ENCODE results near the gene MANF. TPM values are rescaled to one million over a fixed set of nuclear protein-coding genes. Genes with fewer than 3 reads are reported as not detected.

The MANF gene
- total RNA-seq (10 to 100 TPM; 36.4 to 71.9 (median 56.7) TPM), total RNA-seq (25.0 to 132 (median 39.8) reads per million in 29 experiments)
- total RNA-seq (2013) = 48.6 TPM

DNA sequence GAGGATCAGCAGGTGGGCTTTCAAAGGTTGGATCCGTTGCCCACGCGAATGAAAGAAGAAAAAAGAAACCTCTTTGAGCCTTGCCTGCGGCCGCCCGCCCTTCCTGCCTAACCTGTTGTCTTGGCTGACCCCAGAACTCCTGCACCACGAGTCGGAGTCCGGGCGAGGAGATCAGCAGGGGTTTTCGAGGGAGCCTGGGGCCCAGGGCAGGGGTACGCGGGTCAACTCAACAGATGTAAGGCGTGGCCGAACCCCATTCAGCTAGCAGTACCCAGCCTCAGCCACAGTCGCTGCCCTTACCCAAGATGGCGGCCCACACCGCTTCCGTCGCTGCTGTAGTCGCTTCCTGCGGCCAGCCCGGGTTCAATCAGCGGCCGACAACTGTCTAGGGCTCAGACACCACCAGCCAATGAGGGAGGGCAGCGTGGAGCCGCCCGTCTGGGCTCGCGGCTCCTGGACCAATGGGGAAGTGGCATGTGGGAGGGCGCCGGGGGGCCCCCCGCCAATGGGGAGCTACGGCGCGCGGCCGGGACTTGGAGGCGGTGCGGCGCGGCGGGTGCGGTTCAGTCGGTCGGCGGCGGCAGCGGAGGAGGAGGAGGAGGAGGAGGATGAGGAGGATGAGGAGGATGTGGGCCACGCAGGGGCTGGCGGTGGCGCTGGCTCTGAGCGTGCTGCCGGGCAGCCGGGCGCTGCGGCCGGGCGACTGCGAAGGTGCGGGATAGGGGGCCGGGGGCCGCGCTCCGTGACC is at the start of gene MANF:
MANF (plus strand) TSS at position 566 of the 748 bp plus-strand sequence; CDS start at position 618, 52 bp downstream.
- WGBS (ENCODE audit: insufficient coverage) = under 1% methylated on average over 52 of the region's 65 CpGs
- POLR2A ChIA-PET = interaction anchor here (0.5 to 1.2 kb wide), 6 partner anchors 11 to 1636 kb away, joined by 3 to 4 read pairs (median 4); partner anchors contain the start of gene DCAF1 (in 1 of the 2)
- peak within 1 kb of the TSS; percentile 99 for H3K27ac Mint-ChIP-seq
- DNase-seq (peak; percentile 90 to 99 (median 97)), ATAC-seq (replicated peaks in 1 of 4) (peak; percentile 95 to 97 (median 96))
- peak within 1 kb of the TSS; percentile 98 to 99 (median 99) for H3K4me3 Mint-ChIP-seq
- Histone ChIP-seq H3K36me3 (ENCODE audit: control insufficient read depth in 2 of 2, extremely low read depth in 1 of 2, insufficient read depth in 1 of 2, low read length in 1 of 2) (peaks cover 4 to 23% of the 10 kb centered on the region in 2 donors), H3K9me3 (no peaks in the 10 kb centered on the region), H3K27me3 (replicated peaks in 1 of 2; ENCODE audit: control insufficient read depth in 2 of 2, extremely low read depth in 1 of 2, insufficient read depth in 2 of 2, low read length in 1 of 2) (no peaks in the 10 kb centered on the region), H3K4me1 (ENCODE audit: control insufficient read depth in 1 of 2, extremely low read depth in 1 of 2, insufficient read depth in 2 of 2, low read length in 2 of 2) (peaks cover 20 to 46% of the 10 kb centered on the region in 2 experiments), H3K27ac (ENCODE audit: low read length) (peak within 1 kb of the TSS; percentile 88), H3K4me3 (ENCODE audit: control insufficient read depth in 1 of 2, extremely low read depth in 1 of 2, low read length in 1 of 2) (peak within 1 kb of the TSS; percentile 93 to 96)
- peaks cover 47 to 56% (median 49%) of the 10 kb centered on the region in 3 donors for H3K4me1 Mint-ChIP-seq
- CTCF ChIA-PET = interaction anchor here (0.6 to 2.7 kb wide), 12 partner anchors 36 to 1138 kb away, joined by 3 to 17 read pairs (median 3); partner anchors contain the start of genes CISH (in 1 of the 2), DCAF1 (in 1 of the 2) and MAPKAPK3 (in 1 of the 2)
- H3K27me3 Mint-ChIP-seq = no peaks in the 10 kb centered on the region
- no peaks in the 10 kb centered on the region for H3K9me3 Mint-ChIP-seq
- H3K36me3 Mint-ChIP-seq = peaks cover 11% of the 10 kb centered on the region

DNA sequence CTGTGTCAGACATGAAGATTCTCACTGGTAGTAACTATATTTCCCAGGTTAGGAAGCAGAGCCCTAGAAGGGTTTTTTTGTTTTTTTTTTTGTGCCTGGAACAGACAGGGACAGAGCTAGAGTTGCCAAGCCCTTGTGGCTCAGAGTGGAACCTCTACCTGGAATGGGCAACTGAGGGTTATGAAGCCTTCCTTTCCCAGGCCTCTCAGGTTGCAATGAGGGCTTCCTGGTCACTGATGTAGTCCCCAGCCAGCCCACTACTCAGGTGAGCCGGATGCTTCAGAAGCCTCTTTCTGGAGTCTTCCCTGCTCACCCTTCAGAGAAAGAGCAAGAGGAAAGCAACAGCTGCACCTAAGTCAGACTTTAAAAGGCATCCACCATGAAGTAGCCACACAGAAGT is 48.8 kb upstream of the MANF start:
- Mint-ChIP-seq H3K9me3 (no peaks in the 10 kb centered on the region), H3K27ac (no peak overlapping the region), H3K4me3 (no peak overlapping the region), H3K36me3 (peaks cover 4% of the 10 kb centered on the region), H3K27me3 (peaks cover 0 to 3% of the 10 kb centered on the region in 2 donors), H3K4me1 (no peaks in the 10 kb centered on the region)
- DNase-seq (no peak), ATAC-seq (replicated peaks in 1 of 4) (no peak)
- WGBS (ENCODE audit: insufficient coverage) = 100% methylated on average over 1 of the region's 1 CpG
- Histone ChIP-seq H3K27ac (ENCODE audit: low read length) (no peak overlapping the region), H3K4me1 (ENCODE audit: control insufficient read depth in 1 of 2, extremely low read depth in 1 of 2, insufficient read depth in 2 of 2, low read length in 2 of 2) (no peaks in the 10 kb centered on the region), H3K27me3 (replicated peaks in 1 of 2; ENCODE audit: control insufficient read depth in 2 of 2, extremely low read depth in 1 of 2, insufficient read depth in 2 of 2, low read length in 1 of 2) (no peaks in the 10 kb centered on the region), H3K4me3 (ENCODE audit: control insufficient read depth in 1 of 2, extremely low read depth in 1 of 2, low read length in 1 of 2) (no peak overlapping the region), H3K9me3 (no peaks in the 10 kb centered on the region), H3K36me3 (ENCODE audit: control insufficient read depth in 2 of 2, extremely low read depth in 1 of 2, insufficient read depth in 1 of 2, low read length in 1 of 2) (no peaks in the 10 kb centered on the region)
- ChIA-PET CTCF (no interaction called here), POLR2A (no interaction called here)

DNA sequence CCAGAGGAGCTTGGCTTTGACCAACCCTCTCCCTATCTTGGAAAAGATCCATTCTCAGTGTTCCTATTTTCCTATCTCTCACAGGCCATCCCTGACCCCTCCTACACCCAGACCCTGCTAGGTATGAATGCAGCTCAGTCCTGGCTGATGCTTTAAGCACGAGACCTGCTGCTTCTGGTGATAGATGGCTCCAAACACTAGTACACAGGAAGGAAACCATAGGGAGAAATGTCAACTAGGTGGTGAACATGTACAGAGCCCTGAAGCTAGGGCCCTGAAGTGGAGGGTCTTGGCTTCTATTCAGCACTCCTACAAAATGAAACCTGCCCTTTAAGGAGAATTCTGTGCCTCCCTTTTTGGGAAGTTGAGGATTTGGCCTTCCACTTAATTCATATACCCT is 47.4 kb upstream of the MANF start:
- H3K27me3 Mint-ChIP-seq = no peaks in the 10 kb centered on the region
- no peak overlapping the region for H3K4me3 ChIP-seq (ENCODE audit: control insufficient read depth in 1 of 2, extremely low read depth in 1 of 2, low read length in 1 of 2)
- WGBS (ENCODE audit: insufficient coverage) = 83% methylated on average over 1 of the region's 1 CpG
- no peaks in the 10 kb centered on the region for H3K9me3 Mint-ChIP-seq
- no peak overlapping the region for H3K27ac ChIP-seq (ENCODE audit: low read length)
- peaks cover 4% of the 10 kb centered on the region for H3K36me3 Mint-ChIP-seq
- H3K27me3 ChIP-seq (replicated peaks in 1 of 2; ENCODE audit: control insufficient read depth in 2 of 2, extremely low read depth in 1 of 2, insufficient read depth in 2 of 2, low read length in 1 of 2) = no peaks in the 10 kb centered on the region
- H3K9me3 ChIP-seq = no peaks in the 10 kb centered on the region
- no peaks in the 10 kb centered on the region for H3K36me3 ChIP-seq (ENCODE audit: control insufficient read depth in 2 of 2, extremely low read depth in 1 of 2, insufficient read depth in 1 of 2, low read length in 1 of 2)
- DNase-seq (no peak), ATAC-seq (replicated peaks in 1 of 4) (no peak)
- H3K4me1 ChIP-seq (ENCODE audit: control insufficient read depth in 1 of 2, extremely low read depth in 1 of 2, insufficient read depth in 2 of 2, low read length in 2 of 2) = no peaks in the 10 kb centered on the region
- ChIA-PET CTCF (interaction anchor here in 1 of 2 donors (0.6 kb wide), 1 partner anchor 196 kb away, joined by 3 read pairs; no protein-coding TSS in a partner anchor), POLR2A (no interaction called here)
- H3K4me3 Mint-ChIP-seq = no peak overlapping the region
- H3K4me1 Mint-ChIP-seq = no peaks in the 10 kb centered on the region
- no peak overlapping the region for H3K27ac Mint-ChIP-seq

DNA sequence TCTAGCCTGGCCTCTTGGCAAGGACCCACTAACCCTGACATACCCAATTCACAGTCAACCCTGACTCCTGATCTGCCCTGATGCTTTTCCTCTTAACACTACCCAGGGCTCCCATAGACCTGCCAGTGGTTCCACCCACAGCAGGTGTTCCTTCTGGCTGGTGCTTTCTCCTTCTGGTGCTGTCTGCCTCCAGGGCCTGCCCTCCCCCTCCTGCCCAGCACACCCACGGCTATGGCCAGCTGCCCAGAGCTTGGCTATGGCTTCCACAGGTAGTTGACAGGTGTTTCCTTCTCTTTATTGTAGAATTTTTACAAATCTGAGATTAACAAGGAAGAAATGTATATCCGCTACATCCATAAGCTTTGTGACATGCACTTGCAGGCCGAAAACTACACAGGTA is 46.5 kb upstream of the MANF start:
- H3K9me3 Mint-ChIP-seq = no peaks in the 10 kb centered on the region
- peaks cover 4% of the 10 kb centered on the region for H3K36me3 Mint-ChIP-seq
- ATAC-seq (replicated peaks in 1 of 4) (no peak), DNase-seq (no peak)
- no peak overlapping the region for H3K27ac Mint-ChIP-seq
- H3K27me3 Mint-ChIP-seq = no peaks in the 10 kb centered on the region
- Histone ChIP-seq H3K36me3 (ENCODE audit: control insufficient read depth in 2 of 2, extremely low read depth in 1 of 2, insufficient read depth in 1 of 2, low read length in 1 of 2) (no peaks in the 10 kb centered on the region), H3K9me3 (no peaks in the 10 kb centered on the region), H3K27me3 (replicated peaks in 1 of 2; ENCODE audit: control insufficient read depth in 2 of 2, extremely low read depth in 1 of 2, insufficient read depth in 2 of 2, low read length in 1 of 2) (no peaks in the 10 kb centered on the region), H3K4me3 (ENCODE audit: control insufficient read depth in 1 of 2, extremely low read depth in 1 of 2, low read length in 1 of 2) (no peak overlapping the region), H3K27ac (ENCODE audit: low read length) (no peak overlapping the region), H3K4me1 (ENCODE audit: control insufficient read depth in 1 of 2, extremely low read depth in 1 of 2, insufficient read depth in 2 of 2, low read length in 2 of 2) (no peaks in the 10 kb centered on the region)
- no peaks in the 10 kb centered on the region for H3K4me1 Mint-ChIP-seq
- ChIA-PET CTCF (no interaction called here), POLR2A (no interaction called here)
- WGBS (ENCODE audit: insufficient coverage) = 94% methylated on average over 2 of the region's 3 CpGs
- no peak overlapping the region for H3K4me3 Mint-ChIP-seq

DNA sequence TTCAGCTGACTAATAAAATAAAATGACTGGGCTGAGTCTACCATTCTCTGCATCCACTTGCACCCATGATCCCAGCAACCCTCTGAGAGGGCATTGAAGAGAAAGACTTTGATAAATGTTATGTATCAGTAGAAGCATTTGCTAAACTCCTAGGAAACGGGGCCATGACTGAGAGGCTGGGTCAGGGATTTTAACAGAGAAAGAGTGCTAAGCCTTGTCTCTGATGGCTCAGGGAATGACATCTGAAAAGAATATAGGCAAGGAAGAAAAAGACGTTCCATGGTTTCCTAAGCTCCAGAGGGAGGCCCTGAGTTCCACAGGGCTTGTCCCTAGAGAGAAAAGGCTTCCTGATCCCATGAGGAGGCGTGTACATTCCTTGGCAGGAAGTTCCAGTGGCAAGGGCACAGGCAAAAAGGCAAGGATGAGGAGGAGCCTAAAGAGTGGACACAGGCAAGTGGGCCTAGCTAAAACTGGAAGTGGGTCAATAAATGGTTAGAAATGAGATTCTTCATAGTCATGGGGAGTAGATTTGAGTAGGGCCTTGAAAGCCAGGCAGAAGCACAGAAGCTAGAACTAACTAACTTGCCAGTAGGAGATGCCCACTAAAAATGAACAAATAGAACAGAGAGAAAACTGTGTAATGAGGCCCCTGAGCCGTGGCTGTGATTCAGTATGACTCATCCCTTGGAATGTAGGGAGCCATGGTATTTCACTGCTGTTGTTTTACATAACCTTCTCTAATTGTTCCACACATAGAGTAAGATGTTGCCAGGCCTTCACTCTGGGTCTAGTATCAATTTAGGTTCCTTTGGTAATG is 44.9 kb upstream of the MANF start:
- WGBS (ENCODE audit: insufficient coverage) = 88% methylated on average over 3 of the region's 4 CpGs
- POLR2A ChIA-PET = no interaction called here
- Mint-ChIP-seq H3K27me3 (peaks cover 0 to 1% of the 10 kb centered on the region in 2 donors), H3K9me3 (no peaks in the 10 kb centered on the region), H3K27ac (no peak overlapping the region), H3K4me1 (no peaks in the 10 kb centered on the region), H3K4me3 (no peak overlapping the region), H3K36me3 (peaks cover 4% of the 10 kb centered on the region)
- DNase-seq = no peak
- Histone ChIP-seq H3K9me3 (no peaks in the 10 kb centered on the region), H3K27ac (ENCODE audit: low read length) (no peak overlapping the region), H3K36me3 (ENCODE audit: control insufficient read depth in 2 of 2, extremely low read depth in 1 of 2, insufficient read depth in 1 of 2, low read length in 1 of 2) (no peaks in the 10 kb centered on the region), H3K27me3 (replicated peaks in 1 of 2; ENCODE audit: control insufficient read depth in 2 of 2, extremely low read depth in 1 of 2, insufficient read depth in 2 of 2, low read length in 1 of 2) (no peaks in the 10 kb centered on the region), H3K4me1 (ENCODE audit: control insufficient read depth in 1 of 2, extremely low read depth in 1 of 2, insufficient read depth in 2 of 2, low read length in 2 of 2) (no peaks in the 10 kb centered on the region), H3K4me3 (ENCODE audit: control insufficient read depth in 1 of 2, extremely low read depth in 1 of 2, low read length in 1 of 2) (no peak overlapping the region)
- ATAC-seq (replicated peaks in 1 of 4) = no peak
- CTCF ChIA-PET = interaction anchor here in 1 of 2 donors (0.6 kb wide), 1 partner anchor 1261 kb away, joined by 3 read pairs; no protein-coding TSS in a partner anchor

DNA sequence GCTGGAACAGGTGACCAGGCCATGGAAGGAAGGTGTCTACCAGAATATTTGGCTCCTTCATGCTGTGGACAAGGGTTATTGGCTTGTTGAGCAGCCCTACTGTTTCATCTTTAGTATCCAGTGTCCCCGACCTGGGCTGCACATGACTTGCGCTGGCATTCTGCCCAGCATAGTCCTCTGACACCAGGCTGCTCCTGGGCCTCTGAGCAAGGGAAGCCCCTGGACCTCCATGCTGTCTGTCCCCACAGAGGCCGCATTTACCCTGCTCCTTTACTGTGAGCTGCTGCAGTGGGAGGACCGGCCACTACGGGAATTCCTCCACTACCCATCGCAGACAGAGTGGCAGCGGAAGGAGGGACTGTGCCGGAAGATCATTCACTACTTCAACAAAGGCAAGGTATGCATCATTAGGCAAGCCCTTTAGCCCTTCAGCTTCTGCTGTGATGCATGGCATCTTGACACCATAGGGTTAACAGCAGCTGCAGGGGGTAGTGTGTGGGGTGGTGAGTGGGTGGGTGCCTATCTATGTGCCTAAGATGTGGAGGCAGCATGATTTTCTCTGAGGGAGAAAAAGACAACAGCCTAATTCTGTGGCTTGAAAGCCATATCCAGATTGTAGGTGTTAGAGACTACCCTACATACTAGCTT is 44.0 kb upstream of the MANF start:
- CTCF ChIA-PET = no interaction called here
- 90% methylated on average over 3 of the region's 8 CpGs for WGBS (ENCODE audit: insufficient coverage)

More for the DNA sequence above, 44.0 kb upstream of the MANF start:
- no peak overlapping the region for H3K4me3 Mint-ChIP-seq
- no peaks in the 10 kb centered on the region for H3K4me1 ChIP-seq (ENCODE audit: control insufficient read depth in 1 of 2, extremely low read depth in 1 of 2, insufficient read depth in 2 of 2, low read length in 2 of 2)
- no peak overlapping the region for H3K27ac Mint-ChIP-seq
- no peaks in the 10 kb centered on the region for H3K36me3 ChIP-seq (ENCODE audit: control insufficient read depth in 2 of 2, extremely low read depth in 1 of 2, insufficient read depth in 1 of 2, low read length in 1 of 2)
- peaks cover 4% of the 10 kb centered on the region for H3K36me3 Mint-ChIP-seq
- no peak overlapping the region for H3K4me3 ChIP-seq (ENCODE audit: control insufficient read depth in 1 of 2, extremely low read depth in 1 of 2, low read length in 1 of 2)
- no peaks in the 10 kb centered on the region for H3K9me3 ChIP-seq
- ATAC-seq (replicated peaks in 1 of 4) = no peak
- H3K4me1 Mint-ChIP-seq = no peaks in the 10 kb centered on the region
- H3K27me3 Mint-ChIP-seq = peaks cover 0 to 1% of the 10 kb centered on the region in 2 donors
- no peak overlapping the region for H3K27ac ChIP-seq (ENCODE audit: low read length)
- DNase-seq = no peak
- no peaks in the 10 kb centered on the region for H3K9me3 Mint-ChIP-seq
- no peaks in the 10 kb centered on the region for H3K27me3 ChIP-seq (replicated peaks in 1 of 2; ENCODE audit: control insufficient read depth in 2 of 2, extremely low read depth in 1 of 2, insufficient read depth in 2 of 2, low read length in 1 of 2)
- POLR2A ChIA-PET = no interaction called here

All from T-cell (primary cell).